C4-2B (cell line): ENCODE results near the gene EDAR.

ENCODE experiments used
- ZFX ChIP-seq: fragments of 450-650 bp; IDR thresholded peaks from 2 replicates; pipeline ENCODE4 v1.6.1; 2017
- TF ChIP-seq, protein P1 (sequence below): fragments of 450-650 bp; conservative IDR thresholded peaks from 2 replicates; pipeline ENCODE4 v1.5.1; 2017; ENCODE audit warnings: mild to moderate bottlenecking

DNA sequence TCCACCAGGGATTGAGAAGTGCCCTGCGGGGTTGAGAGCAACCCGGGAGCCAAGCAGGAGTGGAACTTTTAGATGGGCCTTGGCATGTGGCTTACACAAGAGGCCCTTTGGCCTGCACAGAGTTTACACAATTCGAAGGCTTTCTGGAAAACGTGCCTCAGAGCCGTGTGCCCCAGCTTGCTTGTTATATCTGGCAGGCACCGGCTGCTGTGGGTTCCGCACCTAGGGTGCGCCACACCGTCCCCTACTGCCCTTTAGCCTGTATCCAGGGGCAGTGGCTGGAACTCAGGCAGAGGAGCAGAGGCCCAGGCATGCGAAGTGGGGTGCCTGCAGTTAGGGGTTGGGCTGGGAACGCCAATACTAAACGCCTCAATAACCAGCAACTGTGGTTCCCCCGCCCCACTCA lies 32.9 kb upstream of the EDAR start:
- TF ChIP-seq, protein P1, sequence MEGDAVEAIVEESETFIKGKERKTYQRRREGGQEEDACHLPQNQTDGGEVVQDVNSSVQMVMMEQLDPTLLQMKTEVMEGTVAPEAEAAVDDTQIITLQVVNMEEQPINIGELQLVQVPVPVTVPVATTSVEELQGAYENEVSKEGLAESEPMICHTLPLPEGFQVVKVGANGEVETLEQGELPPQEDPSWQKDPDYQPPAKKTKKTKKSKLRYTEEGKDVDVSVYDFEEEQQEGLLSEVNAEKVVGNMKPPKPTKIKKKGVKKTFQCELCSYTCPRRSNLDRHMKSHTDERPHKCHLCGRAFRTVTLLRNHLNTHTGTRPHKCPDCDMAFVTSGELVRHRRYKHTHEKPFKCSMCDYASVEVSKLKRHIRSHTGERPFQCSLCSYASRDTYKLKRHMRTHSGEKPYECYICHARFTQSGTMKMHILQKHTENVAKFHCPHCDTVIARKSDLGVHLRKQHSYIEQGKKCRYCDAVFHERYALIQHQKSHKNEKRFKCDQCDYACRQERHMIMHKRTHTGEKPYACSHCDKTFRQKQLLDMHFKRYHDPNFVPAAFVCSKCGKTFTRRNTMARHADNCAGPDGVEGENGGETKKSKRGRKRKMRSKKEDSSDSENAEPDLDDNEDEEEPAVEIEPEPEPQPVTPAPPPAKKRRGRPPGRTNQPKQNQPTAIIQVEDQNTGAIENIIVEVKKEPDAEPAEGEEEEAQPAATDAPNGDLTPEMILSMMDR = no peak
- no peak for TF ChIP-seq ZFX
